GM04503 (cell line): ENCODE results near the gene CUEDC1.
"Not testable (repeated sequence)": the region's sequence is repeated elsewhere in the genome, so short reads cannot be mapped to it uniquely, and the experiment has no call there.

Experiments used
- DNase-seq: peaks from one replicate; pipeline ENCODE4 v3.0.0-alpha.2; 2012; ENCODE audit warnings: low read depth

CUEDC1 gene

GRCh38 chr17:57939797-57940196 lies 15.4 kb downstream of the CUEDC1 start:
- DNase-seq = no peak

DNA sequence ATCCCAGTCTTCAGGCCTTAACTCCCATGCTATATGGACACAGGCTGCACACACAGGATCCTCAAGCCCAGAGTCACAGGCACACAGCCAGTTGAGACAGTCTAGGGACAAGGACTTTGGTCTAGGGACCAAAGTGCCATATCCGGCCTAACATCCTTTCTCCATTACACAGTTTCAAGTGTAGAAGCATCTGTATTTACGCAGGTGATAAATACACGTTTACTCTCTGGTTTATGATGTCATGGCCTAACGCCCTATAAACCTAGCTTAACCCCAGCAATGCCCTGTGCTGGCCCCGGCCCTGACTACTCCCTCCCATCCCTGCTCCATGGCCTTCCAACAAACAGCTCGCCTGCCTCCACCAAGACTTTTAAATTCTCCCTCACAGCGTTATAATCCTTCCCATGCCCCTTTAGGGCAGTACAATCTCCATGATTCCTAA lies 17.1 kb downstream of the CUEDC1 start:
- DNase-seq = no peak

GRCh38 chr17:57937492-57937891 lies 17.7 kb downstream of the CUEDC1 start:
- DNase-seq = no peak

- no peak for DNase-seq
These were observed 19.1 kb downstream of the CUEDC1 start for GRCh38 chr17:57935833-57936807.

DNA sequence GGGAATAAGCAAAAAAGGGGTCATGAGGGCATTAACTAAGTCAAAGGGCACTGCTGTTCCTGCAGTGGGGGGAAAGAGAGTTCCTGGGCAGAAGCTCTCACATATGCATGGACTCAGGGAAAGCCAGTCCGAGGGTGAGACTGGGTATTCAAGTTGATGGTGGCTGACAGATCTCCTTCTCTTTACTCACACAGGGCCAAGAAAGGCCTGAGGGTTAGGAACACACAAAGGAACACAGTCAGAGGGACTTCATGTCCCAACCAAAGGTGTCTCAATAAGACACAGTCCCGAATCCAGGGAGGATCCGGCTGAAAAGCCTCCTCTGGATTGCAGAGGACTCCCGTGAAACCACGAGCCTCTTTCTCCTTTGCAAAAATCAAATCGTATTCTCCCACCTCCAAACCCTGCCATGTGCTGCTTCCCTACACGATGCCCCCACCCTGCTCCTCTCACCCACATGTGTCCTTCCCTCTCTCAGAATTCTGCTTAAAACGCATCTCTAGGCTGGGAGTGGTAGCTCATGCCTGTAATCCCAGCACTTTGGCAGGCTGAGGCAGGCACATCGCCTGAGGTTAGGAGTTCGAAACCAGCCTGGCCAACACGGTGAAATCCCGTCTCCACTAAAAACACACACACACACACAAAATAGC lies 23.6 kb downstream of the CUEDC1 start:
- no peak for DNase-seq

DNA sequence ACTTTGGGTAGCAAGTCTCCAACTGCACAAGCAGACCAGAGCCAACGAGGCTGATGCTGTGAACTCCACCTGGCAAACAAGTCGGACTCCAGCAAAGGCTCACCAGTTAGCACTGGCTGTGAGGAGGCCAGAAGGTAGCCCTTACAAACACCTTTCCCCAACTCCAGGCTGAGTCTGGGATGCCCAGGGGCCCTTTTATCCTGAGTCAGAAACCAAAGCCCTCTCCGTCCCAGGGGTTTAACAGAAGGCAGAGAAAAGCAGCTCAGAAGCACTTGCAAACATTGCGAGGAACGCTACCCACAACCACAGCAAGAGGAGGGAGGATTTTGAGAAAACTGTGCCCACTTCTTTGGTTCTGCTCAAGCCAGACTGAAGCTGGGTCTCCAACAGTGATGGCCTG lies 25.0 kb downstream of the CUEDC1 start:
- DNase-seq = no peak

DNA sequence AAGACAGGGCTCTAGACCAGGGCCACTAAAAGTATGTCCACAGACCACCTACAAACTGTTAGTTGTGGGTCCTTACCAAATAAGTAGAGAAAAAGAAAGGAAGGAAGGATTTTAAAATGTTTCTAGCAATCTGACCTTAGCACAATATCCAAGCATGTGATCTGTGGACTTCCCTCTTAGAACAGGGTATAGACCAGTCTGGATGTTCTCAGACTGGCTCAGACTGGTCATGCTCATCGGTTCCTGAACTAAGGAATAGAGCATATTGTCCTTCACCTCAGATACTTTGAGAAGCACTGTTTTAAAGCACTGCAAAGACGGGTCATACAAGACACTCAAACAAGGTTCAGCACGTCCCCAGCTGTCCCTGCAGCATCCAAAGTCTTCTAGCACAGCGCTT lies 25.8 kb downstream of the CUEDC1 start:
- DNase-seq = no peak

DNA sequence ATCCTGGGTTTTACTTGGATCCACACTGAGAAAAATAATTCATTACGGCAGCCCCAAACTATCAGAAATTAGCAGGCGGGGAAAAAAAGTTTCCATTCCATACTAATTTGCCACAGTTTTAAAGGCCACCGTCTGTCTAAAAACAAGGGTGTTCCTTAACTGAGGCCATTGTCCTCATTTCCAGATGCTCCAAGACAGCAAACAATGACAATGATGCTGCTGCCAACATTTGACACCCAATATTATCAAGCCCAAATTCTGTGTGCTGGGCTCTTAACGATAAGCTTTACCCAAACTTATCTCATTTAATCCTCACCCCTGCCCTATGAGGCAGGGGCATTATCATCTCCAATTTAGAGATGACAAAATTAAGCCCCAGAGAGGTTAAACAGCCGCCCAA lies 26.3 kb downstream of the CUEDC1 start:
- DNase-seq = no peak

DNA sequence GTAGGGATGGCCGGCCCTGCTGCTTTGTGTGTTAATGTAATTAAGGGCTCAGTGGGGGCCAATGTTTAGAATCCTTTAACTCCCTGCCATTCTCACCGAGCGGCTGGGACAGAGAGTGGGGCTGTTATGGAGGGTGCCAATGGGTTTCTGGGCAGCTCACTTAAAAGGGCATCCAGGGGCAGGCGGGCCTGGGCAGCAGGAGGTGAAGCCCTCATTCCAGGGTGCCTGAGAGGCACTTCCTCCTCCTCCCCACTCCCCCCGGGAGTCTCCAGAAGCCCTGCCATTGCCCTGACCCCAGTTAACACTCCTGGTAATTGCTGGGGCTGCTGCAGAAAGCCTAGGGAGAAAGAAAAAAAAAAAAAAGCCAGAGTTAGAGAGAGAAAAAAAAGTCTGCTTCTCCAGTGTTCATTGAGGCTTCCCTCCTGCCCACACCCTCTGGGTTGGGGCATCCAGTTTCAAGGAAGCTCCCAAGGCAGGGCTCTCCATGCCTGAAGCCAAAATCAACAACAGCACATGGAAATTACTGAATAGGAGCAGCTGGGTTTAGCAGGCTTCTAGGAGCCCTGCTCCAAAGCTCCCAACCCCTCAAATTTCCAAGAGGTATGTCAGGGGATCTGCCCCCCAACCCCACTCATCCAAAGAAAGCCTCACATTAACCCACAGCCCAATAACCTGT lies 28.0 kb downstream of the CUEDC1 start:
- DNase-seq = no peak

DNA sequence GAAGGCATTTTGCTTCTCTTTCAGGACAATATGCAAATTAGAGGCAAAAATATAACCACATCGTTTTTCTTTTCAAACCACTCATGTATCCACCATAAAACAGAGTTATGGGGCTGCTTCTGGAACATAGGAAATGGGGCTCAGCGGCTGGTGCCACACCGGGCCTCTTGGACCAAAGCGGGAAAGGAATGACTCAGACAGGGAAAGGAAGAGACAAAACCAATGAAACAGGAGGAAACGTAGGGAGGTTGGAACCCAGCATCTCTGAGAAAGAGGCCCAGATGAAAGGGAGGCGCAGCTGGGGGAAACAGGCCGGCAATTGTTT lies 28.5 kb downstream of the CUEDC1 start:
- DNase-seq = no peak

GRCh38 chr17:57925361-57925990 lies 29.7 kb downstream of the CUEDC1 start:
- no peak for DNase-seq

DNA sequence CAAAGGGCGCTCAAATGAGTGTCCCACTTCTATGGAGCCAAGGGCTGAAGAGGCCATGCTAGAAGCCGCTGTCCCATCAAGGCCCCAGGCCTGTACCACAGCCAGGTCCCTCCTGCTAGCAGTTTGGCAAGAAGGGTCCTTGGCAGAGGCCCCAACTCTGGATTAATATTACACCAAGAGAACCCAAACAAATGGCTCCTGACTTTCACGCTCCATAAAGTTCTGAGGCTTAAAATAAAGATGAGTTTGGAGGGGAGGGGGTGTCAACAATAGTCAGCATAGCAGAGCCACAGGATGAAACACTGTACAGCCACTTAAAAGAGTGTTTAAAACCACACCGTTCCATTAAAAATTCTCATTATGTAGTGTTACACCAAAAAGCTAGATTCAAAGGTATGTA lies 30.5 kb downstream of the CUEDC1 start:
- no peak for DNase-seq

DNA sequence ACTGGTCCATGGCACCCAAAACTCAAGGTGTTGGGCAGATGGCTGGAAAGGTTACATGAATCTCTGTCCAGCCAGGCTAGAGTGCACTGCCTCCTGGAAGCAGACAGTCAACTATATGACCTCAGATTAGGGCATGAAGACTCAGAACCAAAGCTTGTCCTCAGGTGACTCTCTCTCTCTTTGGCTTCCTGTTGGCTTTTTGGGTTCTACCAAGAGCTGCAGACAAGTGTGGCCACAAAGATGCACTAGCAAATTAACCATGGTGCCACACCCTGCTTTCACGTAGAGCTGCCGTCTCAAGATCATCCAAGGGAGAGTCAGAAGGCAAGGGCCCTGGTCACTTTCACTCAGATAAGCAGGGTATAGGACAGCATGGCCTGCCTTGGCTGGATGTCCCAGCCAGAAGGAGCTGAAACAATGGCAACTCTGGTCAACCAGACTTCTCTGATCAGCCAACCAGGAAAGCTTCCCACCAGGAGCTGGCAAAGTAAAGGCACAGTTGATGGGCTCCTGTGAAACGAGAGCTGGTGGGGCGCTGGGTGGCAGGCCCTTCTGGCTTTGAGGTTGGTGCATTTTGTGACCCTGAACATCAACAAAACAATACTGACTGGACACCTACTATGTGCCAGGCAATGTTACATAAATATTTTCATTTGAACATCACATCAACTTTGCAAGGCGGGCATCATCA lies 31.9 kb downstream of the CUEDC1 start:
- DNase-seq = no peak

DNA sequence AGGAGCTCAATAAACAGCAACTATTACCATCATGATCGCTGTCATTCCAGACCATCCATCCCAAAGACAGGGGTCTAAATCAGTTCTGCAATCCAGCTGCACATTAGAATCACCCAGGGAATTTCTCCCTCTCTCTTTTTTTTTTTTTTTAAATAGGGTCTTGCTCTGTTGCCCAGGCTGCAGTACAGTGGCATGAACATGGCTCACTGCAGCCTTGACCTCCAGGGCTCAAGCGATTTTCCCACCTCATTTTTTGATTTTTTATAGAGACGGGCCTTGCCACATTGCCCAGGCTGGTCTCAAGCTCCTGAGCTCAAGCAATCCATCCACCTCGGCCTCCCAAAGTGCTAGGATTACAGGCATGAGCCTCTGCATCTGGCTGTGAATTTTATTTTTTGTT lies 32.5 kb downstream of the CUEDC1 start:
- not testable (repeated sequence) for DNase-seq

- DNase-seq = no peak
These were observed 34.1 kb downstream of the CUEDC1 start for GRCh38 chr17:57920916-57921703.

DNA sequence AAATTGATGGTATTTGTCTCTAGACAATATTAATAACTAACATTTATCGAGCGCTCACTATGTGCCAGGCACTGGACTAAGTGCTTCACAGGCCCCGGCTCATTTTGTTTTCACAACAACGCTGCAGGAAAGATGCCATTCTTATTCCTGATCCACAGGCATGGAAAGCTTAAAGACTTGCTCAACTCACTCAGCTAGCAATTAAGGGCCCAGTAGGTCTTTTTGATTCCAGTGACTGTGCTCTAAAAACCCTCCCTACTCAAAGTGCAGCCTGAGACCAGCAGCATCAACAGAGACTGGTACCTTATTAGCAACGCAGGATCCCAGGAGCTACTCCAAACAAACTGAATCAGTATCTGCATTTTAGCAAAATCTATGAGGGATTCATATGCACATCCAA lies 35.3 kb downstream of the CUEDC1 start:
- DNase-seq = no peak

GRCh38 chr17:57918017-57918895 lies 37.0 kb downstream of the CUEDC1 start:
- no peak for DNase-seq

- no peak for DNase-seq
These were observed 38.0 kb downstream of the CUEDC1 start for GRCh38 chr17:57916925-57917858.
